Measurements from ENCODE around the gene KRTAP10-10.
"Not testable (repeated sequence)": the region's sequence is repeated elsewhere in the genome, so short reads cannot be mapped to it uniquely, and the experiment has no call there.

Gene KRTAP10-10

DNA sequence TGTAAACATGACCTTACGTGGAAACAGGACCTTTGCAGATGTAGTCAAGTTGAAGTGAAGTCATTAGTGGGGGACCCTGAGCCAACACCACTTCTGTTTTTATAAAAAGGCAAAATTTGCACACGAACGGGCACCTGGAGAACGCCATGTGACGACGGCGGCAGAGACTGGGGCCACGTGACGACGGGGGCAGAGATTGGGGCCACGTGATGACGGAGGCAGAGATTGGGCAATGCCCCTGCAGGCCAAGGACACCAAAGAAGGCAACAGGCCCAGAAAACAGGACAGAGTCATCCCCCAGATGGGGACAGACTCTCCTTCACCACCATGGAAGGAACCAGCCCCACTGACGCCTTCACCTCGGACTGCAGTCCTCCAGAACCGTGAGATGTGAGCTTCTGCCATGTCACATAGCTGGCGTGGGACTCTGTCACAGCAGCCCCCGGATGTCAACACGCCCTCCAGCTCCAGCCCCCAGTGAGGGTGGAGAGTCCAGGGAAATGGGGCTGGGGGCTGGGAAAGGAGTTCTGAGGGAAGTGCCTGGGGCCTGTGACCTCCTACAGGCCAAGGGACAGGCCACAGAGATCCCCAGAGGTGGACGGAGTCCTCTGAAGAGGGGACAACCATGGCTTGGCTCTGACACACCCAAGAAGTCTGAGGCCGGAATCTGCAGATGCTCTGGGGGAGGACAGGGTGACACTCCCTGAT, 13.3 kb downstream of the KRTAP10-10 start:
- no peak for DNase-seq (ENCODE audit: low spot score)

DNA sequence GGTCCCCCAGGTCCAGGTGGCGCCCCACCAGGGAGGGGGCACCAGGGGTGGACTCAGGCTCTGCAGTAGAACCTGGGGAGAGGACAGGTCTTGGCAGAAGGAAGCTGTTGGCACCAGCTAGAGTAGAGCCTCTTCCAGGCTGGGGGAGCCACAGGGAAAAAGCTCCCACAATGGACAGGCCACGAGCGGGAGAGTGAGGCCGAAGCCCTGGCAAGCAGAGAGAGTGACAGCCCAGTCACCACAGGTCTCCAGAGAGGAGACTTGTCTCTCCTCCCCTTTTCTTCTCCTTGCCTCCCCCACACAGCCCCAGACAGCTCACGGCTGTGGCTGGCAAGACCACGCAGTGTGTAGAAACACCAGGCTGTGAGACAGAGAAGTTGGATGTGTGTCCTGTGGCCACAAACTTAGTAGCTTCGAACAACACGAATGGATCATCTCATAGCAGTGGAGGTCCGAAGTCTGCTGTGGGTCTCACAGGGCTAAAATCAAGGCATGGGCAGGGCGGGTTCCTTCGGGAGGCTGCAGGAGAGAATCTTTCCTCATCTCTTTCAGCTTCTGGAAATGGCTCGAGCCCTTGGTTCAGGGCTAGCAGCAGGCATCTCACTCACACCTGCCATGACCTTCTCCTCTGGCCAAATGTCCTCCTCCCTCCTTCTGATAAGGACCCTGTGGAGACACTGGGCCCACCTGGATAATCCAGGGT, 14.0 kb downstream of the KRTAP10-10 start:
- DNase-seq (ENCODE audit: low spot score) = no peak

DNA sequence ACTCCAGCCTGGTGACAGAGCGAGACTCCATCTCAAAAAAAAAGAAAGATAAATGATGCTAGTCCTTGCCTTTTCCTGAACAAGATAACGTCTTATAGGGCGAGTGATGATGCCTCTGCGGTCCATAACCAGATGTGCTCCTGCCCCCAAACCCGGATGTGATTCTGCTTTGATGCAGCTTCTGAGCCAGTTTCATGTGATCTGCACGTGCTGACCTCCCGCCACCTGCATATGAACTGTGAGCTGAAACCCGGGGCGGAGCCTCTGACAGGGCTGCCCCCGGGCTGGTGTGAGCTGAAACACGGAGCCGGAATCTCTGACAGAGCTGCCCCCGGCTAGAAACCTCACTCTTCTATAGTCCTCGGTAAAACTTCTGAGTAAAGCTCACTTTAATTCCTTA, 16.0 kb downstream of the KRTAP10-10 start:
- no peak for DNase-seq (ENCODE audit: low spot score)

DNA sequence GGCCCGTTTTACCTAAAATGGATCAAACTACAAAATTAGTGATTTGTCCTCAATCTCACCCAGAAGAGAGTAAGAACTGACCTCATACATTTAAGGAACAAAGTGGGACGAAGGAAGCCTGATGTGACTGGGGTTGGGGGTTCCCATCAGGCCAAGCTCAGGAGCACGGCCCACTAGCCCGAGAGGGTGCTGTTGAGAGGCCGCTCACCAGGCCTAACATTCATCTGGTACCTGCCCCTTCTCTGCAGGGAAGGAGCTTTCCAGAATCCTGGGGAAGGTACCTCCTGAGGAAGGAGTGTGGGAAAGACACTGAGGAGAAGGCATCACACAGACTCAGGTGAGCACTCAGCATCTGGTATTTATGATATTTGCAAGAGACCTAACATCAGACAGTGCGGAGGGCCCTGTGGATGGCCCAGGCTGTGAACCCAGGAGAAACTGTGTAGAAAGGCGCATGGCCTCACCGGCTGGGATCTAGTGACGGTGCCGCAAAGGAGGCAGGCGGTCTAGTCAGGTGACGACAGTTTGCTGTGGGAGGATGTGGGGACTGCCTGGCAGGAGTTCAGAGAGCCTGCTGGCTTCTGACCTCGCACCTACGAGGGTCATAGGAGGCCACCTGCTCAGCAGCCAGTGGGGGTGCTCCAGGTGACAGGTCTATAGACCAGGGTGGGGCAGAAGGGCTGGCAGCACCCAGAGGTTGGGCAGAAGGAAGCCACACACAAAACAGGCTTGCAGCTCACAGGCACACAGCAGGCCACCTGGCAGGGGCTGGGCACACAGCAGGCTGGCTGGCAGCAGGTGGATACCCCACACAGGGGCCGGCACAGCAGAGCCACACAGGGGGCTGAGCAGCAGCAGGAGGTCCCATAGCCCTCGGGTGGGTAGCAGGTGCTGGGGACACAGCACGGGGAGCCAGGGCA, 16.8 kb downstream of the KRTAP10-10 start:
- no peak for DNase-seq (ENCODE audit: low spot score)

DNA sequence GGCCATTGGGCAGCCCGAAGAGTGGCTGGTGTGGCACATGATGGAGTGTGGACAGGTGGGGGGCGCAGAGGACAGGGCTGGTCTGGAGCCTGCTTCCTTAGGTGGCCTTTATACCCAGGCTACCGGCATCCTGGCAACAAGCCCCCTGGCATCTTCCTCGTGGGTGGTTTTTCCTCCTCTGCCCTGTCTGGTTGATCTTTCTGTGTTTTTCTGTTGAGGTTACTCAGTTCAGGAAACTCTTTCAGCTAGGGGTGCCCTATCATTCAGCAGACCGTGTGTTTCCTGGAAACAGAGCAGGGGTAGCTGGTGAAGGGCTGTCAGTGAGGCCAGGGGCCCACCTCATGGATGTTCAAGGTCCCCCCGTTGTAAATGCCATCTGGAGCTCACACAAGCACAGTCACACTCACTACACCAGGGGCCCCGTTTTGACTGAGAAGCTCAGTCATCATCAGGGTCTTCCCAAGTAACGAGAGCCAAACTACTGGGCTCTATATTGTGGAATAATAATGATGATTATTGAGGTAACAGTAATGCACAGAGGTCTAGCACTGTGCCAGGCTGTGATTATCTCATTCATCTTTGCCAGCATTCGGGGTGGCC, 17.5 kb downstream of the KRTAP10-10 start, which contains the start of gene KRTAP12-4:
Gene KRTAP12-4 (minus strand): TSS at position 84 of the 600 bp plus-strand sequence. CDS start 45 bp downstream, at position 39.
- DNase-seq (ENCODE audit: low spot score) = no peak

DNA sequence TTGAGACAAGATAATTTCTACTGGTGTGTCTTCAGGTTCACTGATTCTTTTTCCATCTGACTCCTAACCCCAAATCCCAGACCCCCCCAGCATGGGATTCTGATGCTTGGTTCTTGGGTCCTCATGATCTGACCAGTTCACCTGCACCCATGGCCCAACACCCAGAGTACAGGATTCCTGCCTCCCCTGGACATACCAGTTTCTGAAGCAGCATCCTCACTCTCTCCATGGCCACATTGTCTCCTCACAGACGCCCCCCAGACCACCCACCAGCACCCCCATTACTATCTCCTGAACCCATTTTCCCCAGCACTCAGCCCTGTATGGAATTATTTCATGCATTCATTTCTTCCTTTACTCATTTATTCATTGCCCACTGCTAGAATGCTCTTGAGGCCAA, 19.7 kb downstream of the KRTAP10-10 start:
- no peak for DNase-seq (ENCODE audit: low spot score)

DNA sequence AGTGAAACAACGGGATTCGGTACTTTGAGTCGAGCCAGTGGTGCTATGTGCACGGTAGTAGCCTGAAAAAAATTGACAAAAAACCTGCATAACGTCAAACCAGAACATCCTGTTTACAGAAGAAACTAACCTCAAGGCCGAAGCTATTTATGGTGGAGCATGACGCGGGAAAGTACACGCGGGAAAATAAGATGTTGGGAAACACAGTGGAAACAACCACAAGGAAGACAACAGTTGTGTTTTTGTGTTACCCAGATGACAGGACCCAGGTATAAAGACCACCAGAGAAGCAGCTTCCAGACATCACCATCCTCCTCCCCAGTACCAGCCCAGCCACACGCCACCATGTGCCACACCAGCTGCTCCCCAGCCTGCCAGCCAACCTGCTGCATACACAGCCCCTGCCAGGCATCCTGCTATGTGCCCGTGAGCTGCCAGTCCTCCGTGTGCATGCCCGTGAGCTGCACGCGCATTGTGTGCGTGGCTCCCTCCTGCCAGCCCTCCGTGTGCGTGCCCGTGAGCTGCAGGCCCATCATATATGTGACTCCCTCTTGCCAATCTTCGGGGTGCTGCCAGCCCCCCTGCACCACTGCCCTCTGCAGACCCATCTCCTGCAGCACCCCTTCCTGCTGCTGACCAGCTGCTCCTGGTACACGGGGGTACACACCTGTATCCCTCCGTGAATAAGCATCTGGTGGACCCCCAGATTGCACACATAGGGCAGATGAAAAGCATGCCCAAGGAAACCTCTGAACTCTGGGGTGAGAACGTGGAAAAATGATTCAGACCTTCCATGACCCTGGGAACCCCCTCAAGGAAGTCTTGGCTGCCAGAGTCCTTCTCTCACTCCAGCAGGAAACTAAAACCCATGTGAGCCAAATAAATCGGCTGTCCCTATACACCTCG, 20.7 kb downstream of the KRTAP10-10 start, which contains the start of gene KRTAP12-3:
Gene KRTAP12-3 (plus strand): TSS at position 298 of the 906 bp plus-strand sequence. CDS start 48 bp downstream, at position 346.
- DNase-seq (ENCODE audit: low spot score) = no peak

DNA sequence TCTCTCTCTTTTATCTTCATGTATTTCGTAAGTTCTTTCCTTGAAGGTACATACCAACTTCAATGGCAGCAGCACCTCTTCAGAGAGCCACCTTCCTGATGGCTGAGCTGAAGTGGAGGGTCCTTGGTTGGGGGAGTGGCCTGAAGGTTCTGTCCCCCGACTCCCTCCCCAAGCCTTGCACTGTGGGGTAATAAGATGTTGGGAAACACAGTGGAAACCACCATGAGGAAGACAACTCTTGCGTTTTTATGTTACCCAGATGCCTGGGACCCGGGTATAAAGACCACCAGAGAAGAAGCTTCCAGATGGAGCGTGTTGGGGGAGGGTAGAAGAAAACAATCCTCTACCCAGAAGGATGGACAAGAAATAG, 21.4 kb downstream of the KRTAP10-10 start:
- no peak for DNase-seq (ENCODE audit: low spot score)

DNA sequence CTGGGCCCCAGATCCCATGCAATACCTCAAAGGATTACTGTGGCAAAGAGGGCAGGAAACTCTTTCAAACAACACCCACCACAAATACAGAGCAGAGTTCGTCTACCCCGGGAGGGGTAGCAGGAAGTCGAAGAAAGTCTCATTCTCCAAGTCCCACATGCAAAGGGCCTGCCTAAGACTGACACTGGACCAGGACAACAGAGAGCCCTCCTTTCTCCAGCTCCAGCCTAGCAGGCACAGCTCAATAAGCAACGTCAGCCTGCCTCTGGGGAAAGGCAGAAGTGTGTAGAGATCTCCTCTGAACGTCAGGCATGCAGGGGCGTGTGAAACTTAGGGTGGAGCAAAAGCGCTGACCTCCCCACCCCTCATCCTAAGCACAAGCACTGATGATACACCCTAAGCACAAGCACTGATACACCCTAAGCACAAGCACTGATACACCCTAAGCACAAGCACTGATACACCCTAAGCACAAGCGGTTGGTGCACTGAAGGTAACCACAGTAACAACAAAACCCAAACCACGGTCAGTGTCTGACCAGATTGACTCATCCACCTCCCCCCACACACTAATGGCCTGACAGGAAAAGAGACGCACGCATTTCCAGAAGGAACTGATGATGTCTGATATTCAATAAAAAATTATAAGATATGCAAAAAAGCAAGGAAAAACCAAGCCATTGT, 21.9 kb downstream of the KRTAP10-10 start:
- DNase-seq (ENCODE audit: low spot score) = no peak

DNA sequence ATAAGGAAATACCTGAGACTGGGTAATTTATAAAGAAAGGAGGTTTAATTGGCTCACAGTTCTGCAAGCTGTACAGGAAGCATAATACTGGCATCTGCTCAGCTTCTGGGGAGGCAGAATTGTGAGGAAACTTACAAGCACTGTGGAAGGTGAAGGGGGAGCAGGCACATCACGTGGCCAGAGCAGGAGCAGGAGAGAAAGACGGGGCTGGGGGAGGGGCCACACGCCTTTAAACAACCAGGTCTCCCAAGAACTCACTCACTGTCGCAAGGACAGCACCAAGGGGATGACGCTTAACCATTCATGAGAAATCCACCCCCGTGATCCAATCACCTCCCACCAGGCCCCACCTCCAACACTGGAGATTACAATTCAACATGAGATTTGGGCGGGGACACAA, 24.4 kb downstream of the KRTAP10-10 start:
- DNase-seq (ENCODE audit: low spot score) = not testable (repeated sequence)

DNA sequence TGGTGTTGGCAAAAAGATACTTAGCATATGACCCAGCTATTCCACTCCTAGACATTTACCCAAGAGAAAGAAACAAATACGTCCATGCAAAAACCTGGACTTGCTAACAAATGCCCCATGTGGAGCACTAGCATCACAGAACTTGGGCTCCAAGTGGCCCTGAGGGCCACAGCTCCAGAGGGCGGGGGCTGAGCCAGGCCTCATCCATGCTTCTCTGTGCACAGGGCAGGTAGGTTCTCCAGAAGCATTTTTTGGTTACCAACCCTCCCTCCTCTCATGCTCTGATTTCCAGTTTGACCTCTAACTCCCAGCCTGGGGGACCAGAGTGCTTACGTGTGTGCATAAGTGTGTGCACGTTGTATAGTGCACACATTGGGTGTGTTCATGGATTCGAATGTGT, 27.5 kb downstream of the KRTAP10-10 start:
- DNase-seq (ENCODE audit: low spot score) = no peak

DNA sequence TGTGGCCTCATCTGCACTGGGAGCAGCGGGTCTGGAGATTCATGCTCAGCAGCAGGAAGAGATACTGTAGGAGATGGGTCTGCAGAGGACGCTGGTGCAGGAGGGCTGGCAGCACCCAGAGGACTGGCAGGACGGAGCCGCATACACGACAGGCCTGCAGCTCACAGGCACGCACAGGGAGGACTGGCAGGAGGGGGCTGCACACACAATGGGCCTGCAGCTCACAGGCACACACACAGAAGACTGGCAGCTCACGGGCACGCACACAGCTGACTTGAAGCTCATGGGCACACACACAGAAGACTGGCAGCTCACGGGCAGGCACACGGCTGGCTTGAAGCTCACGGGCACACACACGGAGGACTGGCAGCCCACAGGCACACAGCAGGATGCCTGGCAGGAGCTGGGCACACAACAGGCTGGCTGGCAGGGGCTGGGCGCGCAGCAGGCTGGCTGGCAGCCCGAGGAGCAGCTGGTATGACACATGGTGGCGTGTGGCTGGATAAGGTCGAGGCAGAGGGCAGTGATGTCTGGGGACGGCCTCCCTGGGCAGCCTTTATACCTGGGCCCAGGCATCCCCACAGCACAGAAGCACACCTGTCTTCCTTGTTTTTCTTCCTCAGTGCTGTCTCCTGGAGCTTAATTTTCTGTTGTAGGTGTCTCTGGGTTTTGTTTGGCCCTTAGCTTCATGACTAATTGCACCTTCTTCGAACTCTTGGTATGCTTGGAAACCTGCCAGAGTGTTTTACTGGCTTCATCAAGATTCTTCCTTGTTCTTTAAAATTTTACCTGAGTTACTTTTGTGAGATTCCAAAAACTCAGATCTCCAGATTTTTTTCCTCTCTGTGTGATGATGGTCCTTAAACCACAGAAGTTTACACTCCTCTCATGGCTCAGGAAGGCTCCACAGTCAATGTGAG, 29.5 kb downstream of the KRTAP10-10 start, which contains the start of gene KRTAP12-2:
Gene KRTAP12-2 (minus strand): TSS at position 527 of the 920 bp plus-strand sequence. CDS start 41 bp downstream, at position 486.
- no peak for DNase-seq (ENCODE audit: low spot score)

DNA sequence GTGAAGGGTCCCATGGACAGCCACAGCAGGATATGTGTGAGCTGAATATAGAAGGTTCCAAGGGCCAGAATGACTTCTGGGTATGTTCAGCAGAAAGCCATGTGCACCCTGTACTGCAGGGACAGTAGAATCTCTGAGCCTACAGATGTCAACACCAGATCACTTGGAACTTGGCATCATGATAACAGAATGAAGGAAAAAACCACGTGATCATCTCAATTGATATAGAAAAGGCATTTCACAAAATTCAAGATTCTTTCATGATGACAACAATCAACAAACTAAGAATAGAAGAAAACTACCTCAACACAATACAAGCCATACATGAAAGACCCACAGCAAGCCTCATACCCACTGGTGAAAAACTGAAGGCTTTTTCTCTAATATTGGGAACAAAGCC, 30.5 kb downstream of the KRTAP10-10 start:
- DNase-seq (ENCODE audit: low spot score) = no peak

DNA sequence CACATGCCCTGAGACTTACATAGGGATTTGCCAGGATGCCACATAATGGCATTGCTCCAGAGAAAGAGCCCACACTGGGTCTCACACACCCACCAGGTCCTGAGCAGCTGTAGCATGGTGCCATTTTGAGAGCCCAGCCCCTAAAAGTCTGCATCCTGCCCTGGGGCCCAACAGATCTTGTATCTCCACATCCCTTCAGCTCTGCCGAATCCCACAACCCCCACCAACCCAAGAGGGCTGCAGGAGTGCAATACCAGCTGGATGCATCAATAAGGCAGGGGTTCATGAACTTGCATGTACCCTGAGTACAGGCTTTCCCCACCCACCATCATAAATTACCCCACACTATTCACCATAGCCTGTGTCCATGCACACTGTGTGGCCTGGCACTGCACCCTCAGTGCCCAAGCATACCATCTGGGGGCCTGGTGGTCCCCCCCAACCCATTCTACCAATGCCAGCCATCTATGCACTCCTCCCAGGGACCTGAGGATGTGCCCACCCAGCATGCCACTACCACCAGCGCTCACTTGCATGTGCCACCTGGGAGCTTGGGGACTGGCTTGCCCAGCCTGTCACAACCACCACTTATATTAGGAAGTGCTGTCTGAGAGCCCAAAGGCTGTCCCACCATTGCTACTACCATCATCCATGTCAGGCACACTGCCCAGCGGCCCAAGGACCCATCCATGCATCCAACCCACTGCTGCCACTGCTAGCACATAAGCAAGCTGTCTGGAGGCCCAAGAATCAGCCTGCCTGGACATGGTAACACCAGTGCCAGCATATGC, 33.7 kb downstream of the KRTAP10-10 start:
- no peak for DNase-seq (ENCODE audit: low spot score)

DNA sequence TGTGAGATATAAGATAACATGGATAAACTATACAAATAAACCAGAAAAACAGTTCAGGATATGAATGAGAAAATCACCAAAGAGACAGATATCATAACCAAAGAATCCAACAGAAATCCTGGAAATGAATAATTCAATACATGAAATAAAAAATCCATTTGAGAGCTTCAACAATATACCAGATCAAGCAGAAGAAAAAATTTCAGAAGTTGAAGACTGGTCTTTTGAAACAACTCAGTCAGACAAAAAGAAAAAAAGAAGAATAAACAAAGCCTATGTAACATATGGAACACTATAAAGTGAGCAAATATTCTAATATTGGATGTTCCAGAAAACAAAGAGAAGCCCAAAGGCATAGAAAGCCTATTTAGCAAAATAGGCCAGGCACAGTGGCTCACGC, 34.8 kb downstream of the KRTAP10-10 start:
- DNase-seq (ENCODE audit: low spot score) = no peak

DNA sequence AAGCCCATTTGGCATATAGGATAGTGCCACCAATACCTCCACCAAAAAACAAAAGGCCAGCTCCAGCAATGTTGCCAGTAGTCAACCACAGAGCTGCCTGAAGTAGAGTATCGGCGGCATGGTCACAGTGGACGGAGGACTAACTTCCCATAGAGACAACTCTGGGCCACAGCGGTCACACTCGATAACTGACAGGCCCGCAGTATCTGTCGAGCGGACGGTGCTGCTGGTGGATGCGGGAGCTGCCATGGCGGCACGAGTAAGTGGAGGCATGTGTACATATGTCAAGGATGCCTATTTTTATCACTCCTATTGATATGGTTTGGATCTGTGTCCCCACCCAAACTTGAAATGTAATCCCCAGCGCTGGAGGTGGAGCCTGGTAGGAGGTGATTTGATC, 40.7 kb downstream of the KRTAP10-10 start:
- DNase-seq (ENCODE audit: low spot score) = no peak

DNA sequence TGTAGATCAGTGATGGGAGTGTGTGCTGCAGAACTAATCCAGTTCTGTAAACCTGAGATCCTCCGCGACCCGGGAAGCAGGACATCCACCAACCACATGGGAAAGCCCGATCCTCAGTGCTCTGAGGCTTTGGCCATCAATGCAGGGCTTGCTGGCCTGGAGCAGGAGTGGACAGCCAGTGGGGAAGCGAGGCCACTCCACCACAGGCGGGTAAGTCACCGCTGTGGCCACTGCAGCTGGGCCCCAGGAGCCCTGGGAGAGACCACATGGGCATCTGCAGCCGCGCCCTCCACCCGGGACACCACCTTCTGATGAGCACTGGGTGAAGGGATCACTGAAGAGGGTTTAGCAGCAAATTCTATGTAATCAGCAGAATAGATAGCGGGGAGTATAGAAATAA, 44.0 kb downstream of the KRTAP10-10 start:
- no peak for DNase-seq (ENCODE audit: low spot score)

DNA sequence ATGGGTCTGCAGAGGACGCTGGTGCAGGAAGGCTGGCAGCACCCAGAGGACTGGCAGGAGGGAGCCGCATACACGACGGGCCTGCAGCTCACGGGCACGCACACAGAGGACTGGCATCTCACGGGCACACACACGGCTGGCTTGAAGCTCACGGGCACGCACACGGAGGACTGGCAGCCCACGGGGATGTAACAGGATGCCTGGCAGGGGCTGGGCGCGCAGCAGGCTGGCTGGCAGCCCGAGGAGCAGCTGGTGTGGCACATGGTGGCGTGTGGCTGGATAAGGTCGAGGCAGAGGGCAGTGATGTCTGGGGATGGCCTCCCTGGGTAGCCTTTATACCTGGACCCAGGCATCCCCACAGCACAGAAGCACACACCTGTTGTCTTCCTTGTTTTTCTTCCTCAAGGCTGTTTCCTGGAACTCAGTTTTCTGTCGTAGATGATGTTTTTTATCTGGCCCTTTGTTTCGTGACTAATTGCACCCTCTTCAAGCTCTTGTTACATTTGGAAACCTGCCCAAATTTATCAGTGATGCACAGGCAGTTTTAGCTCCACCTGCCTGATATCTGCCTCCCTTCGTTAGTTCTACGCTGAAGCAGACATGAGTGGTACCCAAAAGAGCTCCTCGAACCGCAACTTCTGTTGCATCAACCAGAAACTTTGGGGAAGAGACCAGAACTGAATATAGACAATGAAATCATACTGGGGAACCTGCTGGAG, 44.9 kb downstream of the KRTAP10-10 start, which contains the start of gene KRTAP12-1:
Gene KRTAP12-1 (minus strand): TSS at position 303 of the 719 bp plus-strand sequence. CDS start 40 bp downstream, at position 263.
- no peak for DNase-seq (ENCODE audit: low spot score)

All from AG08395 (cell line).